GM12892 (cell line): ENCODE results near the gene KCNT2.

Experiments used
- POLR2A ChIP-seq: IDR thresholded peaks from 2 replicates; pipeline ENCODE4 v1.6.1; 2011; ENCODE audit warnings: low read depth, low read length, control low read depth
- POLR2AphosphoS5 ChIP-seq: IDR thresholded peaks from 2 replicates; pipeline ENCODE4 v1.6.1; 2011; ENCODE audit warnings: low read depth, low read length, control low read depth
- TAF1 ChIP-seq: IDR thresholded peaks from 2 replicates; pipeline ENCODE4 v1.6.1; 2011; ENCODE audit warnings: low read depth, mild to moderate bottlenecking, control low read depth, low read length, borderline replicate concordance

GRCh38 chr1:196214866-196215265, 393.4 kb downstream of the KCNT2 start:
- TF ChIP-seq TAF1 (no peak), POLR2AphosphoS5 (no peak), POLR2A (no peak)
